T-helper 1 cell treated with Interleukin-12 subunit alpha and Interleukin-12 subunit beta and Interleukin-4 antibody, amounts not matched to agents 30 μg/mL and 1 μg/mL, for 36 hours (primary cell): ENCODE results near the gene ZBTB44.
A peak's percentile ranks its signal among the peaks of the same experiment; 100 is the strongest.
"Not testable (repeated sequence)": the region's sequence is repeated elsewhere in the genome, so short reads cannot be mapped to it uniquely, and the experiment has no call there.

ENCODE experiments used
- H3K27ac Mint-ChIP-seq: one replicate; pipeline ENCODE4 v1.8.0; 2021; ENCODE audit warnings: mild to moderate bottlenecking, mixed read lengths
- H3K27me3 Mint-ChIP-seq: one replicate; pipeline ENCODE4 v1.8.0; 2021; ENCODE audit warnings: low read depth, mixed read lengths
- H3K36me3 Mint-ChIP-seq: one replicate; pipeline ENCODE4 v1.8.0; 2021; ENCODE audit warnings: low read depth, mixed read lengths
- H3K4me1 Mint-ChIP-seq: one replicate; pipeline ENCODE4 v1.8.0; 2021; ENCODE audit warnings: low read depth, mixed read lengths
- H3K4me3 Mint-ChIP-seq: one replicate; pipeline ENCODE4 v1.8.0; 2021; ENCODE audit warnings: mild to moderate bottlenecking, moderate library complexity, mixed read lengths
- H3K9me3 Mint-ChIP-seq: one replicate; pipeline ENCODE4 v1.8.0; 2021; ENCODE audit warnings: mixed read lengths

ZBTB44 gene

GRCh38 chr11:130249929-130250328 is 64.8 kb downstream of the ZBTB44 start:
- Mint-ChIP-seq H3K4me1 (peaks cover 24% of the 10 kb centered on the region), H3K36me3 (peaks cover 35% of the 10 kb centered on the region), H3K9me3 (peaks cover 23% of the 10 kb centered on the region)
- H3K27ac Mint-ChIP-seq, H3K27me3 Mint-ChIP-seq, H3K4me3 Mint-ChIP-seq: not testable (repeated sequence)

GRCh38 chr11:130249371-130249770 is 65.3 kb downstream of the ZBTB44 start:
- peaks cover 23% of the 10 kb centered on the region for H3K9me3 Mint-ChIP-seq
- H3K4me3 Mint-ChIP-seq: no peak overlapping the region
- no peak overlapping the region for H3K27ac Mint-ChIP-seq
- peaks cover 35% of the 10 kb centered on the region for H3K36me3 Mint-ChIP-seq
- peaks cover 25% of the 10 kb centered on the region for H3K4me1 Mint-ChIP-seq
- H3K27me3 Mint-ChIP-seq: no peaks in the 10 kb centered on the region

DNA sequence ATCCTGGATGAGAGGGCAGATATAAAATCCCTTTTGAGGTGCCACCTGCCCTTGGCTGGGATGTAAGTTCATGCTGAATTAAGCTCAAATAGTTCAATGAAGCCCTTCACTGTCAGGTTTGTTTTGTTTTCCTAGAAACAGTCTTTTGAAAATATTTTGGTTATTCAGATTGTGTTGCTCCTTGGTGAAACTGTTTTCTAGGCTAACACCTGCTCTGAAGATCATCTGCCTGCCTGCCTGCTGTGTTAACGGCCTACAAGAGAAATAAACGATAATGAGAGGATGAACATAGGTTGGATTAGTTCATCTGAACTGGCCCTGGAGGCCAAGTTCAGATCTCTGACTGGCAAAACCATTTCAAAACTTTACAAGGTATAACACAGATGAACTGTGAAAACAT is 67.4 kb downstream of the ZBTB44 start:
- Mint-ChIP-seq H3K4me1 (peaks cover 33% of the 10 kb centered on the region), H3K27me3 (no peaks in the 10 kb centered on the region), H3K9me3 (peaks cover 13% of the 10 kb centered on the region), H3K27ac (no peak overlapping the region), H3K4me3 (no peak overlapping the region), H3K36me3 (peaks cover 30% of the 10 kb centered on the region)

DNA sequence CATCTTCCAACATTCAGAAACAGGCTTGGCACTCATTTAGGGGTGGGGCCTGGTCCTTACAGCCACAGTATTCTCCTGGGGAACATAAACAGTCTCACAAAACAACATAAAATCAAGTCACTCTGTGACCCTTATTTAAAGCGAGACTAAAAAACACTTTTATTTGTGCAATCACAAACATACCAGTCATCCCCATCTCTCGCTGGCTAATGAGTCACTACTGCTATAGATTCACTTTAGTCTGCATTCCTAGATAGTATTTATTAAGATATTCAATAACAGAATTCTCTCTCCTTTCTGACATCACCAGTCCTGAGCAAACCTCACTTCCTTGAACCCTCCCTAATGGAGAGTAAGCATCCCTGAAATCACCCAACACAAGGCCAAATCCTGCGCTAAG is 68.0 kb downstream of the ZBTB44 start:
- peaks cover 26% of the 10 kb centered on the region for H3K36me3 Mint-ChIP-seq
- H3K4me1 Mint-ChIP-seq: peaks cover 36% of the 10 kb centered on the region

DNA sequence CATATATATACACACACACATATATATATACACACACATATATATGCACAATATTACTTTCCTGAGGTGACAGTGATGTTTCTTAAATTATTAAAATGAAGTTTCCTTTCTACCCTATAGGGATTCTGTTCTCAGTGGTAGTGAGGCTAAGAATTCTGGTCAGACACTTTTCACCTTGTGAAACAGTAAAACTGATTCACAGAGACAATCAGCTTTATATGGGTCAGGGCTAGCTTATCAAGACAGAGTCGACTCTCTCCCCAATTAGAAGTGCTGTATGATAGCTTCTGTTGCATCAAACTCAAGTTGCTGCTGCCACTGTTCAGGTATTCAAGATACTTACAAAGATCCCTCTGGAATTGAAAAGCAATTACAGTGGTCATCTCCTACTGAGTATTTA is 68.4 kb downstream of the ZBTB44 start:
- Mint-ChIP-seq H3K27ac (no peak overlapping the region), H3K4me3 (no peak overlapping the region), H3K36me3 (peaks cover 28% of the 10 kb centered on the region), H3K27me3 (no peaks in the 10 kb centered on the region), H3K4me1 (peaks cover 36% of the 10 kb centered on the region), H3K9me3 (peaks cover 5% of the 10 kb centered on the region)

More for the DNA sequence above, 68.0 kb downstream of the ZBTB44 start:
- Mint-ChIP-seq H3K4me3 (no peak overlapping the region), H3K27ac (no peak overlapping the region), H3K27me3 (no peaks in the 10 kb centered on the region), H3K9me3 (peaks cover 7% of the 10 kb centered on the region)

DNA sequence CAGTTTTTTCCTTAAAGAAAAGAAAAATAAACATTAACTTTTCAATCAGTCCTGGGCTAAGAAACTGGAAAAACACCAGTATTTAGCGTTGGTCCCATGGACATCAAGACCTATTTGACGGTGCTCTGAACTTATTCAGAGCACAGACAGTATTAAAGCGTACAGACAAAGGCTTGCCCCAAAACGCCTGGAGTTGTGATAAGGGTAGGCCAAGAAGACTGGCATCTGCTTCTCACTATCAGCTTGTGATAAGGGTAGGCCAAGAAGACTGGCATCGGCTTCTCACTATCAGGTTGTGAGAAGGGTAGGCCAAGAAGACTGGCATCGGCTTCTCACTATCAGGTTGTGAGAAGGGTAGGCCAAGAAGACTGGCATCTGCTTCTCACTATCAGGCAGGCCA is 69.3 kb downstream of the ZBTB44 start:
- H3K27ac Mint-ChIP-seq, H3K4me3 Mint-ChIP-seq, H3K9me3 Mint-ChIP-seq, H3K27me3 Mint-ChIP-seq: not testable (repeated sequence)
- peaks cover 37% of the 10 kb centered on the region for H3K4me1 Mint-ChIP-seq
- H3K36me3 Mint-ChIP-seq: peaks cover 24% of the 10 kb centered on the region

- peaks cover 24% of the 10 kb centered on the region for H3K36me3 Mint-ChIP-seq
- H3K4me3 Mint-ChIP-seq: no peak overlapping the region
- peaks cover 37% of the 10 kb centered on the region for H3K4me1 Mint-ChIP-seq
- H3K9me3 Mint-ChIP-seq: no peaks in the 10 kb centered on the region
- no peaks in the 10 kb centered on the region for H3K27me3 Mint-ChIP-seq
- H3K27ac Mint-ChIP-seq: peak overlapping the region; percentile 67
Measured at GRCh38 chr11:130244848-130245247, 69.9 kb downstream of the ZBTB44 start.

DNA sequence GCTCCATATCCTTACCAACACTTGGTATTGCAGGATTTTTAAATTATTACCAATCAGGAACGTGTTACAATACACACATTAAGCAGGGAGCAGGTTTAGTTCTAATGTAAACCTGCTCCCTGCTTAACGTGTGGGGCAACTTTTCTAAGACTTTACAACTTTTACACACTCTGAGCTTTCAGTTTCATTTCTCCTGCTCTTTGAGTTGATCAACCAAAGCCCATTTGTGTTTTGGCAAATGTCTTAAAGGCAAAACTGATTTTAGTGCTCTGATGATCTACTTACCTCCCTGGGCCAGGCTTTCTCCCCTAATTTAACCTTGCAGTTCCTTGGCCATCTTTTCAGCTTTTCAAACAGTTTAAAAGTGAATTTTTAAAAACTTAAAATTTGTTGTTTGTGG is 70.9 kb downstream of the ZBTB44 start:
- peak overlapping the region; percentile 20 for H3K4me3 Mint-ChIP-seq
- peak overlapping the region; percentile 62 for H3K27ac Mint-ChIP-seq
- H3K27me3 Mint-ChIP-seq: no peaks in the 10 kb centered on the region
- no peaks in the 10 kb centered on the region for H3K9me3 Mint-ChIP-seq
- H3K36me3 Mint-ChIP-seq: peaks cover 26% of the 10 kb centered on the region
- peaks cover 34% of the 10 kb centered on the region for H3K4me1 Mint-ChIP-seq

DNA sequence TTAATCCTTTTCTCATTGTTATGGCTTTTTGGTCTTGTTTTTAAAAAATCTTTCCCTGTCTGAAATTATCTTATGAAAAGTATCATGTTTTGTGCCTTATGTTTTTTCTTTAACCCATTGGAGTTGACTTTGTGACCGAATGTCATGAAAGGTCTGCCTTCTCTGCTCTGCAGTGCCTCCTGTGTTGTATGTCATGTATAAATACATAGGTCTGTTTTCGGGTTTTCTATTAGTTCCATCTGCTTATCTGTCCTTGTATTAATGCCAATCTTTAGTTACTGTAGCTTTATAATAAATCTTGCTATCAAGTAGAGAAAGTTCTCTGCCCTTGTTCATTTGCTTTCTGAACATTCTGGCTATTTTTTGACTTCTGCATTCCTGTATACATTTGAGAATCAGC is 73.0 kb downstream of the ZBTB44 start:
- no peak overlapping the region for H3K27ac Mint-ChIP-seq
- no peaks in the 10 kb centered on the region for H3K27me3 Mint-ChIP-seq
- peaks cover 28% of the 10 kb centered on the region for H3K4me1 Mint-ChIP-seq
- H3K4me3 Mint-ChIP-seq: no peak overlapping the region
- H3K36me3 Mint-ChIP-seq: peaks cover 30% of the 10 kb centered on the region
- H3K9me3 Mint-ChIP-seq: no peaks in the 10 kb centered on the region

- H3K27me3 Mint-ChIP-seq: no peaks in the 10 kb centered on the region
- peaks cover 21% of the 10 kb centered on the region for H3K36me3 Mint-ChIP-seq
- peaks cover 6% of the 10 kb centered on the region for H3K4me1 Mint-ChIP-seq
- no peak overlapping the region for H3K4me3 Mint-ChIP-seq
- no peaks in the 10 kb centered on the region for H3K9me3 Mint-ChIP-seq
- no peak overlapping the region for H3K27ac Mint-ChIP-seq
Measured at GRCh38 chr11:130237282-130238006, 77.3 kb downstream of the ZBTB44 start.

GRCh38 chr11:130234315-130234714 is 80.4 kb downstream of the ZBTB44 start:
- Mint-ChIP-seq H3K27ac (no peak overlapping the region), H3K9me3 (no peaks in the 10 kb centered on the region), H3K4me3 (no peak overlapping the region), H3K36me3 (peaks cover 20% of the 10 kb centered on the region), H3K27me3 (no peaks in the 10 kb centered on the region), H3K4me1 (no peaks in the 10 kb centered on the region)

- not testable (repeated sequence) for H3K27me3 Mint-ChIP-seq, H3K9me3 Mint-ChIP-seq, H3K27ac Mint-ChIP-seq, H3K4me1 Mint-ChIP-seq, H3K4me3 Mint-ChIP-seq
- H3K36me3 Mint-ChIP-seq: peaks cover 18% of the 10 kb centered on the region
Measured at GRCh38 chr11:130233888-130234287, 80.8 kb downstream of the ZBTB44 start.

GRCh38 chr11:130233486-130233885 is 81.2 kb downstream of the ZBTB44 start:
- not testable (repeated sequence) for H3K27me3 Mint-ChIP-seq, H3K4me3 Mint-ChIP-seq, H3K9me3 Mint-ChIP-seq, H3K27ac Mint-ChIP-seq, H3K4me1 Mint-ChIP-seq
- peaks cover 16% of the 10 kb centered on the region for H3K36me3 Mint-ChIP-seq

GRCh38 chr11:130227373-130227772 is 87.3 kb downstream of the ZBTB44 start:
- Mint-ChIP-seq H3K9me3 (no peaks in the 10 kb centered on the region), H3K36me3 (peaks cover 5% of the 10 kb centered on the region), H3K27ac (no peak overlapping the region), H3K4me1 (peaks cover 1% of the 10 kb centered on the region), H3K4me3 (no peak overlapping the region), H3K27me3 (no peaks in the 10 kb centered on the region)

GRCh38 chr11:130223291-130223971 is 91.3 kb downstream of the ZBTB44 start:
- no peak overlapping the region for H3K4me3 Mint-ChIP-seq
- H3K4me1 Mint-ChIP-seq: peaks cover 1% of the 10 kb centered on the region
- H3K9me3 Mint-ChIP-seq: no peaks in the 10 kb centered on the region
- H3K27ac Mint-ChIP-seq: peak overlapping the region; percentile 27
- H3K27me3 Mint-ChIP-seq: no peaks in the 10 kb centered on the region
- peaks cover 3% of the 10 kb centered on the region for H3K36me3 Mint-ChIP-seq
